NCI-H226 (cell line): ENCODE results near the gene RAI1.

Source experiments
- DNase-seq: peaks from one replicate; pipeline ENCODE4 v3.0.0-alpha.2; 2015

Gene RAI1

GRCh38 chr17:17699491-17699890 lies 18.2 kb downstream of the RAI1 start:
- no peak for DNase-seq

GRCh38 chr17:17700251-17700969 lies 19.2 kb downstream of the RAI1 start:
- no peak for DNase-seq

GRCh38 chr17:17701112-17701511 lies 19.9 kb downstream of the RAI1 start:
- DNase-seq: no peak

- DNase-seq: no peak
Observed at GRCh38 chr17:17701658-17702057, 20.4 kb downstream of the RAI1 start.

GRCh38 chr17:17702449-17703139 lies 21.3 kb downstream of the RAI1 start:
- no peak for DNase-seq

- DNase-seq: no peak
Observed at GRCh38 chr17:17703140-17703919, 22.1 kb downstream of the RAI1 start.

- DNase-seq: no peak
Observed at GRCh38 chr17:17704931-17705330, 23.7 kb downstream of the RAI1 start.

- no peak for DNase-seq
Observed at GRCh38 chr17:17706140-17707060, 25.1 kb downstream of the RAI1 start.

- DNase-seq: no peak
Observed at GRCh38 chr17:17708295-17708694, 27.0 kb downstream of the RAI1 start.

- DNase-seq: no peak
Observed at GRCh38 chr17:17708816-17709215, 27.6 kb downstream of the RAI1 start.

GRCh38 chr17:17709815-17710321 lies 28.6 kb downstream of the RAI1 start:
- DNase-seq: no peak

GRCh38 chr17:17710355-17710727 lies 29.1 kb downstream of the RAI1 start:
- DNase-seq: no peak

GRCh38 chr17:17710728-17711541 lies 29.7 kb downstream of the RAI1 start:
- DNase-seq: peak; percentile 98

- no peak for DNase-seq
Observed at GRCh38 chr17:17711641-17712162, 30.4 kb downstream of the RAI1 start.

GRCh38 chr17:17712268-17712924 lies 31.1 kb downstream of the RAI1 start:
- peak; percentile 65 for DNase-seq

- DNase-seq: no peak
Observed at GRCh38 chr17:17713839-17714238, 32.6 kb downstream of the RAI1 start.

GRCh38 chr17:17714261-17714866 lies 33.1 kb downstream of the RAI1 start:
- no peak for DNase-seq

GRCh38 chr17:17714879-17715278 lies 33.6 kb downstream of the RAI1 start:
- DNase-seq: no peak

GRCh38 chr17:17716837-17717523 lies 35.7 kb downstream of the RAI1 start:
- no peak for DNase-seq

- no peak for DNase-seq
Observed at GRCh38 chr17:17718251-17718650, 37.0 kb downstream of the RAI1 start.
